Medulla oblongata (tissue), 1 donor: ENCODE results near the gene UBE3C.
"Not testable (repeated sequence)": the region's sequence is repeated elsewhere in the genome, so short reads cannot be mapped to it uniquely, and the experiment has no call there.

ENCODE experiments used
- DNase-seq: peaks from one replicate; pipeline ENCODE4 v3.0.0-alpha.2; 2015; ENCODE audit errors: extremely low spot score

UBE3C gene

DNA sequence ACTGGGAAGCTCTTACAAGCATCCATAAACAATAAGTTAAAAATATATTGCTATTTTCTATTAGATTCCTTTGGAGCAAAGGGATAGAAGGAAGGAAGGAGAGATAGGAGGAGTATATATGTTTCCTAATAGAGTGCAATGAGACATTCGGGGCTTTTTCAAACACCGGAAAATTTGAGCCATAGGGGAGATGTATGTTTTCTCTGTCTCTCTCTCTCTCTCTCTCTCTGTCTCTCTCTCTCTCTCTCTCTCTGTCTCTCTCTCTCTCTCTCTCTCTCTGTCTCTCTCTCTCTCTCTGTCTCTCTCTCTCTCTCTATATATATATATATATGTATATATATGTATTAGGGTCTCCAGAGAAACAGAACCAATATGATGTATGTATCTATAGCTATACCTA, 7.9 kb upstream of the UBE3C start:
- DNase-seq = not testable (repeated sequence)

DNA sequence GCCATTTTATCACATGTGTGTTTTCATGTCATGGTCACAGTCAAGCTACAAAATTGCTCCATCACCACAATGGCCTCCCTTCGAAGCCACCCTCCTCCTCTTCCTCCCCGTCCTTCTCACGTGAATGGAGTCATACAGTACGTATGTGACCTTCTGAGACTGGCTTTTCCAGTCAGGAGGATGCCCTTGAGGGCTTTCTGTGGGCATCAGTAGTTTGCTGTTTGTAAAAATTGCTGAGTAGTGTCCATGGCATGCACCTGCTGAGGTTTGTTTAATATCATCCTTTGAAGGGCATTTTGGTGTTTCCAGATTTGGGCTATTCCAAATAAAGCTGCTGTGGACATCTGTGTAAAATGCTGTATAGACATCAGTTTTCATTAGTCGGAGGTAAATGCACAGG, 5.9 kb upstream of the UBE3C start:
- no peak for DNase-seq

DNA sequence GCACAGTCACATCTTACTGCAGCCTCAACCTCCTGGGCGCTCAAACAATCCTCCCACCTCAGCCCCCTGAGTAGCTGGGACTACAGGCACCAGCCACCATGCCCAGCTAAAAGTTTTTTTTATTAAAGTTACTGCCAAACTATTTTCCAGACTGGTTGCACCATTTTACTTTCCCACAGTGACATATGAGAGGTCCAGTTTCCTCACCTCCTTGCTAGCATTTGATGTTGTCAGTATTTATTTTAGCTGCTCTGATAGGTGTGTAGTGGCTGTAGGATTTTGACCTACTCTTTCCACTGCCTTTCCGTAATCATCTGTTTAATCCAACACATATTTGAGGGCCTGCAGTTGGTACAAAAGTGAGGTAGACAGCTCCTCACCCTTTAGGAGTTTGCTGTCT, 5.4 kb upstream of the UBE3C start:
- DNase-seq = no peak

DNA sequence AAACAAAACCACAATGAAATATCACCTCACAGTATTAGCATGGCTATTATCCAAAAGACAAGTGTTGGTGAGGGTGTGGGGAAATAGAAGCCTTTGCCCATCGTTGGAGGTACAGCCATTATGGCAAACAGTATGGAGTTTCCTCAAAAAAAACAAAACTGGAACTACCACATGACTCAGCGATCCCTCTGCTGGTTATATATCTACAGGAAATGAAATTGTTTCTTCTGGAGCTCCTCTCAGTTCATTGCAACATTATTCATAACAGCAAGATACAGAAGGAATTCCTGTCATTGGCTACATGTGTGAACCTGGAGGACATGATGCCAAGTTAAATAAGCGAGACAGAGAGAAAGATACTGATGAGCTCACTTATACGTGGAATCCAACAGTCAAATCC, 2.4 kb upstream of the UBE3C start:
- no peak for DNase-seq

DNA sequence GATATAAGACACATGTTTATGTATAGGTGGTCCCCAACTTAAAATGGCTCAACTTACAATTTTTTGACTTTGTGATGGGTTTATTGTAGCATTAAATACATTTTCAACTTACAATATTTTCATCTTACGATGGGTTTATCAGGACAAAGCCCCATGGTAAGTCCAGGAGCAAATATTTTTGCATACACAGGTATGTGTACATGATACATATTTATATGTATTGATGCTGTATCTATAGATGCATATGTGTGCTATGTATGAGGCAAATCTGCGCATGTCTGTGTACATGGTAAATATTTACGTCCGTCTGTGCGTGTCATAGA, 664 bp upstream of the UBE3C start:
- no peak for DNase-seq

DNA sequence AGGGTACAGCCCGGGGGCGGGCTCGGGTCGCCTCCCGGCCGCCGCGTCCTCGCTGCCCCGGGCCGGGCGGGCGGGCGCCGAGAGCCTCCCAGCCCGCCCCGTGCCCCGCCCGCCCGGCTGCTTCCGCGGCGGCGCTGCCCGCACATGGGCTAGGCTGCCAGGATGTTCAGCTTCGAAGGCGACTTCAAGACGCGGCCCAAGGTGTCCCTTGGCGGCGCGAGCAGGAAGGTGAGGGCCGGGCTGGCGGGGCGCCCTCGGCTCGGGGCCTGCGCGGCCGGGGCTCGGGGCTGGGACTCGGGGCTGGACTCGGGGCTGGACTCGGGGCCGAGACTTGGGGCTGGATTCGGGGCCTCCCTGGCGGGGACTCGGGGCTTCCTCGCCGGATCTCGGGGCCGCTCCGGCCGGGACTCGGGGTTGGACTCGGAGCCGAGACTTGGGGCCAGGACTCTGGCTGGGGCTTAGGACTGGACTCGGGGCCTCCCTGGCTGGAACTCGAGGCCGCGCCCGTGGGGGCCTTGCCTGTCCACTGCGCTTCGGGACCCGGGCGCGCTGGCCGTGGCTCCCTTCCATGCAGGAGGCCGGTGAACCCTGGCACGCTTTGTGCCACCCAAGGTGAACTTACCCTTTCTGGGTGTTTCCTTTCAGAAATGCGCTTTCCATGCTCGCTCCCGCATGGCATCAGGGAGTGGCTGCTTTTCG, 534 bp downstream of the UBE3C start:
- DNase-seq = no peak

DNA sequence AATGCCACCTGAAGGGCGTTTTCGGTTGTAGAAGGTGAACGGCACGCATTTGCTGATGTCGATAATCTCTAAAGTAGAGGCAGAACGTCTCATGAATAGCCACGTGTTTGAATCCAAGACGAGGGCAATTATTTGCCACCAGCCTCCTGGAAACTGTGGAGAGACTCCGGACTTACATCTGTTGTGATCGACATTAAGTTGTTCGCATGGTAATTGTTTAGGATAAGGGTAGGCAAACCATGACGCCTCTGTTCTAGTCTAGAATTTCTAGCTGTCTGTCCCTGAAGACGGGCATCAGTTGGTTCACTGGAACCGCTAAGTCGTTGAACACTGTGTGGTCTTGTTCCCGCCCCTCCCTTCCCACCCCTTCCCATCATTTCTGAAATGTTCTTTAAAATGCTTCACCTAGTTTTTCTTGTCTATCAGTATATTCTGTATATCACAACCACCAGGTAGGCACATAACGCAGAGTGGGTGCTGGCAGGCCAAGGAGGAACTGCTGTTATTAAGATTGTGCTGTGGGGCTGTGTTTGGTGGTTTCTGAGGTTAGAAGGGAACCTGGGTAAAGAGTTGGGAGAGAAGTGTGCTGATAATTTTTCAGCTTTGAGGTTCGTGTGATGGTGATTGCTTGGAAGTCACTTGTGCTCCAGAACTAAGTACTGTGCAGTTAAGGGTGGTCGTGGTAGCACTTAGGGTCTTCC, 1.2 kb downstream of the UBE3C start:
- DNase-seq = no peak

DNA sequence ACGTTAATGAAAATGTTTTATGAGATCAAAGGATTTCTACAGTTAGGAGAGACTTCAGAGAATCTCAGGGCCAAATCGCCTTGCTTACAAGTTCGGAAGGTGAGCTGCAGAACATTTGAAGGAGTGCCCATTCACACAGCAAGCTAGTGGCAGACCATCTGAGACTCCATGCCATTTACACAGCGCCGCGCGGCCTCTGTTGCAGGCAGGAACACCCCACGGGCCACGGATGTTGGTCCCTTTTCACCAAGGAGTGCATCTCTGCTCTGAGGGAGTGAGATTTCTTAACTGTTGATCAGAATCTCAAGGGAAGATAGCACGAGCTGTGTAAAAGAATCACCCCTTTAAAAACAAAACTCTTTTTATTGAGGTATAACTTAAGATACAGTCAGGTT, 1.8 kb downstream of the UBE3C start:
- DNase-seq = no peak

DNA sequence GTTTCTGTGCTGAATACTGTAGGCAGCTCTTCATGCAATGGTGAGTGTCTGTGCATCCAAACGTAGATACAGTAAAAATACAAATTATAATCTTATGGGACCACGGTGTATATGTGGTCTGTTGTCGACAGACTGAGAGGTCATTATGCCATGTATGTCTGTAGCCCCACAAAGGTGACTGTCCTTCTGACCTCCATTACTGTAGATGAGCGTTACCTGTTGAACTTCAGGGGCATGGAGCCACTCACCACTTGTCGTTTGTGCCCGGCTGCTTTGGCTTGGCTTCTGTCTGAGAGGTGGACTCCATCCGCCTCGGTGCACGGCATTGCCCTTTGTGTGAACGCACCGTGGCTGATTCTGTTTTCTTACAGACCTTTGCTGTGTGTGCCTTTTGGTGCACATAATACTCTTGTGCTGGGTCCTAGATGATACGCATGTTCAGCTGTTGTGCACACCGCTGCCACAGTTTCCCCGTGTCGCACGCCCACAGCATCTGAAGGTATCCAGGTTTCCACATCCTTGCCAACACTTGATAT, 2.9 kb downstream of the UBE3C start:
- DNase-seq = no peak

DNA sequence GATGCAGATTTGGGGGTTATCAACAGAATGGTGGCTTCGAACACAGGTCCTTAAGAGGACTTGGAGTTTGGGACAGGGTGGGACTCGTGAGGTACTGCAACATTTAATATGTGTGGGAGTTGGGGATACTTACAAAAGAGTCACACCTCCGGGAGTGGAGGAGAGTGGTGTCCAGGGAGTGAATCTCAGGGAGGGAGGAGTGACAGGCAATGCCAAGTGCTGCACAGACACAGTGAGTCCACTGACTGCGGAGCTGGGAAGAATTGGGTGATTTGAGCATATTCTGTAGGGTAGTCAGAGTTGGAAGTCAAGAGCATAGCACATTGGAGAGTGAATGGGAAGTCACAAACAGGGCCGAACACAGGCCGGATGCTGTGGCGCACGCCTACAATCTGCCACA, 5.1 kb downstream of the UBE3C start:
- DNase-seq = no peak

DNA sequence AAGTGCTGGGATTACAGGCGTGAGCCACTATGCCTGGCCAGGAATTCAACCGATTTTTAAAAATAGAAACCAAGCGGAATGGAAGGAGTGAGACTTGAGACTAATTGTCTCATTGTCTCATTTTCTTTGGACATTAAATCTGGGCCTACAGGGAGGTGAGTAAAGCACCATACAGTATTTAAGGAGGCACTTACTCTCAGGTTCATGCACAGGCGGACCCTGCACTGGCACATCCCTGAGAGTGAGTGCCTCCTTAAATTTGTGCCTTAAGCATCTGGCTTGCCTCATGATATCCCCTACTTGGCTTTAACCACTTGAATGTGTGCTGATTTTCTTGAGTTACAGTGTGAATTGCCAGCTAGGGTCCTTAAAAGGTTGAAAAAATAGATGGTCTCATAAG, 10.6 kb downstream of the UBE3C start:
- DNase-seq = no peak

DNA sequence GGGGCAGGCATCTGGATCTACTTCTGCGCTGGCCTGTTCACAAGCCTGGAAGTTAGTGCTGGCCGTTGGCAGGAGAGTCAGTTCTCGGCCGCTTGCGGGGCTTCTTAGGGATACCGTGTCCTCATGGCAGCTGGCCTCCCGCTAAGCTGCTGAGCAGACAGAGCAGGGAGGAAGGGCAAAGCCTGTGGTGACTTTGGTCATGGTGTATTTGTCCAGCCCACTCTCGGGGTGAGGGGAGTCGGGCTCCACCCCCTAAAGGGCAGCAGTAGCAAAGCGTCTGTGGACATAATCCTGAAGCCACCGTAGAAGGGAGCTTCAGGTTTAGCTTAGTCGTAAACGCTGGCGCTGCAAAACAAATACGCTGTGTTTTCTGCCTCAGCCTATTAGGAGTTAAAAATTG, 12.2 kb downstream of the UBE3C start:
- DNase-seq = peak; percentile 46

DNA sequence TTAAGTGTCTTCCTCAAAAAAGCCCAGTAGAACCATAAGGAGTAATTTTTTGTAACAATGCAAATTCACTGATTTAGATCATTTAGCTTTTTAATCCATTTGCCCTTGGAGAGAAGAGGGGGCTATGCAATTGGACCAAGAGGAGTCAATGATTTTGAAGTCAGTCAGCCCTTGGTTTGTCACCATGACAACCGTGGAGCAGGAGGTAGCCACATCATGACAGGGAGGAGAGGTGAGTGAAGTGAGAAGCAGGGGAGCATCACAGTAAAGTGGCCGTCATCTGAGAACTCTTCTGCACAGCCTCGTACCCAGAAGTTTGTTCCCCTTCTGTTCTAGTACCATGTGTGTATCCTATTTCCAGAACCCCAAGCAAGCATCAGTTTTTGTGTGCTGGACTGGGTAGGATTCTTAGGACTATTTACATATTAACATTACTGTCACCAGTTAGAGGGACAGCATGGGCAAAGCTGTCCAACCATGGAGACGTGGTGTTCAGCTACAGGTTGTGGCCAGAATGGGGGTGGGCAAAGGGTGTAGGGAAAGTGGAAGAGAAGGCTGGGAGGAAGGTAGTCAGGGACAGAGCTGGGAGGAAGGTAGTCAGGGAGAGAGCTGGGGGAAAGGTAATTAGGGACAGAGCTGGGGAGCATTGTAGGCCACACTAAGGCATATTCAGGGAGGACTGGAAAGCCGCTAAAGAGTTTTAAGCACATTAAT, 13.1 kb downstream of the UBE3C start:
- no peak for DNase-seq

DNA sequence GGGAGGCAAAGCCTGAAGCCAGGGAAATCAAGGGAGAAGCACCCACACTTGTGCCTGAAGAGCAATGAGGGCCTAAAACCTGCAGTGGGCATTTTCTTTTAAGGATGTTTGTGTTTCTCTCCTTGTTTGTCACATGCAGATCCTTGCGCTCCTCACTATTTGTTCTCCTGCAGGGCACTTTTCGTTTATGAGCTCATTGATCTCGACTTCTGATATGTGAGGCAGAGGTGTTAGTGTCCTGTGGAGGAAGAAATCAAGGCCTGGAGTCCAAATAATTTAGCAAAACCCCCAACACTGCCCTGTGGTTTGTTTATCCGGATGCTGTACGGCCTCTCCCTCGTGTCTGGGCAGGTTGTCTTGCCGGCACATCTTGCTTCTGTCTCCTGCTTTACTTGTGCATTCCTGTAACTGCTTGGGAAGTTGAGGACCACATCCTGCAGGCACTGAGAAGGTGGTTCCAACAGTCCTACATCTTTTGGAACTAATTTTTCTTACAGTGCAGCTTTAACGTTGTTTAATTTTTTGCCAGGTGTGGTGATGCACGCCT, 13.7 kb downstream of the UBE3C start:
- no peak for DNase-seq

DNA sequence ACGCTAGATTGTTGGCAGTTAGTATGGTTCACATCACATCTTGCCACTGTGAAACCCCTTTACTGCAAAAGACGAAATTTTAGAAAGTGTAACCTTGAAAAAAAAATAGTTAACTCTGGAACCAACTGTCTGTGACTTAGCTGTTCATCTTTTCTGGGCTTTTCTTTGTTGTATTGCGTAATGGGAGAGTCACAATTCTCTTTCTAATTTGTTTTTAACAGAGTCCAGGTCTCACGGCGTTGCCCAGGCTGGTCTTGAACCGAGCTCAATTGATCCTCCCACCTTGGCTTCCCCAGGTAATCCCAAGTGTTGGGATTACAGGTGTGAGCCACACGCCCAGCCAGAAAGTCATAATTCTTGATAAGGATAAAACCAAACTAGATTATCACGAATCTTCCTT, 14.5 kb downstream of the UBE3C start:
- DNase-seq = no peak

DNA sequence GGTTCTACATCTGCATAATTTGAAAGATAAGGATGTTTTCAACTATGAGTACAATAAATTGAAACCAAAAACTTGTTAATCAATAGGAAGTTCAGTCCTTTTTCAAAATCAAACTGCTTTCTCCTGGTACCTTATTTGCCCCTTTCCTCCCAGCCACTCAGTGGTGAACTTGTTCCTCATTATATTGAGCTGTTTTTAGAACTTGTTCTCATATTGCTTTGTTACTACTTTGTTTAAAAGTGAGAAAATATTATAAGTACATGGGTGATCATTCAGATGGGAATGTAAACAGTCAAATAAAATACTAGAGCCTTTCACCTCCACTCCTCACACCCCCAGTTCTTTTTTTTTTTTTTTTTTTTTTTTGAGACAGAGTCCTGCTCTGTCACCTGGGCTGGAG, 17.2 kb downstream of the UBE3C start:
- DNase-seq = no peak

DNA sequence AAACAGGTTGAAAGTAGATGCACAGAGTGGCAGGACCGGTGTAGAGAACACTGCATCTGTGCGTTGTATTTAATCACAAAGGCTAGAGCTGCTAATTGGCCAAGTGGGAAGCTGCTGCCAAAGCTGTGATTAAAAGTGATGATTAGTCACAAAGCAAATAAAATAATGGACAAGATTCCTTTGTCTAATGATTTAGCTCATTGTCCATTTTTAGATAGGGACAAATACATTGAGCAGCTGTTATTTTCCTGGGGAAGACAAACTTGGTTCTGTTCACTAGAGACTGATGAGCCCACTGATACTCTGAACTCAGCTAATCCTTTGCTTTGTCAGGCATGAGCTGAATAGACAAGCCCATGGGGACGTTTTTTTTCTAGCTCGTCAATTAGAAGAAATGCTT, 19.7 kb downstream of the UBE3C start:
- peak; percentile 73 for DNase-seq

DNA sequence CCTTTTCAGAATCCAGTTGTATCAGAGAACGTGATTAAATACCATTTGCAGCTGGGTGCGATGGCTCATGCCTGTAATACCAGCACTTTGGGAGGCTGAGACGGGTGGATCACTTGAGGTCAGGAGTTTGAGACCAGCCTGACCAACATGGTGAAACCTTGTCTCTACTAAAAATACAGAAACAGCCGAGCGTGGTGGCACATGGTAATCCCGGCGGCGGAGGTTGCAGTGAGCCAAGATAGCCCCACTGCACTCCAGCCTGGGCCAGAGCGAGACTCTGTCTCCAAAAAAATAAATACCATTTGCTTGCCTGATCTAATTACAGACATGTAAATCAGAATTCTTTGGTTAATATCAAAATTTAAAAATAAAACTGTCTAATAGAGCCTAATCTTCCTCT, 20.8 kb downstream of the UBE3C start:
- not testable (repeated sequence) for DNase-seq

DNA sequence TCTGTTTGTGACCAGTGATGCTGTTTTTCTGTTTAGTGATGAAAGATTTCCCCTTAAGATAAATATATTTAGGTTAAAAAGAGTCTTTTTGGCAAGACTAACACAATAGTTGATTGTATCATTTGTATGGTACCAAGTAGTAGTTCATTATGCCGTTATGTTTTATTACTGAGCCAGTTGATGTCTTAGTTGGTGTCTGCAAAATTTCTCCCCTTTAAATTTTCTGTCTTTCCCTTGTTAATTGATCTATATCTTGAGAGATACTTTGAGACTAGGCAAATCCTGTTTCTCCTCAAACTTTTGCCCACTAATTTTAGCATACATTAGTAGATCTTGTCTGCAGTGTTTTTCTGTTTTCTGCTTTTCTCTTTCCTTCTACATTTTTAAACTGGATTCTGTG, 21.7 kb downstream of the UBE3C start:
- no peak for DNase-seq

DNA sequence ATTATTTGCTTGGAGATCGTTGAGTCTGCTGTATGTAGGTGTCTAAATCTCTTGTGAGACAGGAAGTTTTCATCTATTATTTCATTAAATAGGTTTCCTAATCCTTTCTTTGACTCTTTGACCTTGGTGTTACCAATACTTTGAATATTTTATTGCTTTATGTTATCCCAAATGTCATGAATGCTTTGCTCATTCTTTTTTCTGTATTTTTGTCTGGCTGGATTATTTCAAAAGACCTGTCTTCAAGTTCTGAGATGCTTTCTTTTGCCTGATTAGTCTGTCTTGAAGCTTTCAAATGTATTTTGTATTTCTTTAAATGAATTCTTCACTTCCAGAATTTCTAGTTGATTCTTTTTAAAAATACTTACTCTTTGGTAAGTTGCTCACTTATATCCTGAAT, 27.3 kb downstream of the UBE3C start:
- no peak for DNase-seq

DNA sequence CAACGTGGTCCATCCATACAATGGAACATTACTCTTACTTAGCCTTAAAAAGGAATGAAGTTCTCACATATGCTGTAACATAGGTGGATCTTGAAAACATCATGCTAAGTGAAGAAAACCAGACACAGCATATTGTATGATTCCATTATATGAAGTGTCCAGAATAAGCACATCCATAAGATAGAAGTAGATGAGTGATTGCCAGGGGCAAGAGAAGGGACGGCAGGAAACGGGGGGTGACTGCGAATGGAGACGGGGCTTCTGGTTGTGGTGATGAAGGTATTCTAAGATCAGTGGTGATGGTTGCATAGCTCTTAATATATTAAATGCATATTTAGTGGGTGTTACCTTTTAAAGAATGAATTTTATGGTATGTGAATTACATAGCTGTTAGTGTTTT, 29.8 kb downstream of the UBE3C start:
- no peak for DNase-seq

DNA sequence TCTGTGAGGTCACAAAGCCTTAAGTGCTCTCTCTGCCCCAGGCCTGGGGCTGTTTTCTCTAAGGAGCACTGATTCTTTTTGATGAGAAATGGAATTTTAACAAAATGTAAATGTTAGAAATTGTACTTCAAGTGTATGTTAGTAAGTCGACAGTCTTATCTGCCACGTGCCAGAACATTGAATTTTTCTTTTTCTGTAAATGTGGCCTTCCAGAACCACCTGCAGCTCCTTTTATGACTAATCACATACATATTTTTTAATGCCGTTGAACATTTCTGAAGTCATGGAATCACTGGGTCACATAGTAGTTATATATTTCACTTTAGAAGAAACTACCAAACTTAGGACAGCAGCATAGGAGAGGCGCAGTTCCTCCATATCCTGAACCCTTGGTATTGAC, 38.0 kb downstream of the UBE3C start:
- no peak for DNase-seq
